ENCODE data around the gene SPDL1.

DNA sequence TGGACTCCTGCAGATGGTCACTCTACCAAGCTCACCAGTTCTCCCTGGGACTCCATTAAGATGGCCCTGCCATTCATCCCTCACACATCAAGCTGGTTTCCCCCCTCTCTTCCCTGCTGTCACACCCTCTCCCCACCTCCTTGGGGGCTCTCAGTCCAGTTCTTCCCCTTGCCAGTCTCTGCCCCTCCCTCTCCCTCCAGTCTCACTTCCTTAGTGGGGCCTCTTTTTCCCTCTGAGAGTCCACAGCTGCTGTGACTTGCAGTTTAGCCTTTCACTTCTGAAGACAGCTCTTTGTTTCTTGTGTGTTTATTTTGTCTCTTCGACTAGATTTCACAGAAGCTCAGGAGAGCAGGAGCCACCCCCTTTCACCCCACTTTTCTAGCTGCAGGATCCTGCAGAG, 64.0 kb downstream of the SPDL1 start:
- TF ChIP-seq, protein P1, sequence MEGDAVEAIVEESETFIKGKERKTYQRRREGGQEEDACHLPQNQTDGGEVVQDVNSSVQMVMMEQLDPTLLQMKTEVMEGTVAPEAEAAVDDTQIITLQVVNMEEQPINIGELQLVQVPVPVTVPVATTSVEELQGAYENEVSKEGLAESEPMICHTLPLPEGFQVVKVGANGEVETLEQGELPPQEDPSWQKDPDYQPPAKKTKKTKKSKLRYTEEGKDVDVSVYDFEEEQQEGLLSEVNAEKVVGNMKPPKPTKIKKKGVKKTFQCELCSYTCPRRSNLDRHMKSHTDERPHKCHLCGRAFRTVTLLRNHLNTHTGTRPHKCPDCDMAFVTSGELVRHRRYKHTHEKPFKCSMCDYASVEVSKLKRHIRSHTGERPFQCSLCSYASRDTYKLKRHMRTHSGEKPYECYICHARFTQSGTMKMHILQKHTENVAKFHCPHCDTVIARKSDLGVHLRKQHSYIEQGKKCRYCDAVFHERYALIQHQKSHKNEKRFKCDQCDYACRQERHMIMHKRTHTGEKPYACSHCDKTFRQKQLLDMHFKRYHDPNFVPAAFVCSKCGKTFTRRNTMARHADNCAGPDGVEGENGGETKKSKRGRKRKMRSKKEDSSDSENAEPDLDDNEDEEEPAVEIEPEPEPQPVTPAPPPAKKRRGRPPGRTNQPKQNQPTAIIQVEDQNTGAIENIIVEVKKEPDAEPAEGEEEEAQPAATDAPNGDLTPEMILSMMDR (IDR thresholded peaks at IDR 0.05) = no peak
- no peak for TF ChIP-seq POLR2A (IDR thresholded peaks at IDR 0.05)

Data from breast epithelium (tissue), 3 donors.